Prostate gland (tissue), 2 donors: ENCODE results near the gene RABGGTA. TPM values are rescaled to one million over a fixed set of nuclear protein-coding genes. Genes with fewer than 3 reads are reported as not detected.

Experiments used
- DNase-seq: peaks from one replicate; pipeline ENCODE4 v3.0.0-alpha.2; 2019; ENCODE audit warnings: low spot score
- H3K27ac ChIP-seq, 2 donors: fragments of 200-600 bp; sonication (generic); 2 replicates each; pipeline ENCODE4 v1.5.1; 2017 to 2019
- H3K27me3 ChIP-seq: fragments of 200-600 bp; sonication (generic); replicated peaks from 2 replicates; pipeline ENCODE4 v1.5.1; 2019; ENCODE audit not compliant: insufficient read depth
- H3K36me3 ChIP-seq, 2 donors: fragments of 200-600 bp; sonication (generic); 1 replicate in 1 of 2; 2 replicates in 1 of 2; pipeline versions ENCODE4 v1.5.1 to v1.8.1; 2017 to 2019
- H3K4me1 ChIP-seq: fragments of 200-600 bp; sonication (generic); replicated peaks from 2 replicates; pipeline ENCODE4 v1.5.1; 2019
- H3K4me3 ChIP-seq, 2 donors: fragments of 200-600 bp; sonication (generic); 2 replicates each; pipeline ENCODE4 v1.5.1; 2017 to 2019
- H3K9me3 ChIP-seq: fragments of 200-600 bp; sonication (generic); 2 replicates; pipeline ENCODE4 v1.5.1; 2017
- CTCF ChIP-seq, 4 experiments: fragments of 200-600 bp in 2 of 4; fragments of 450-650 bp in 2 of 4; sonication (generic) in 2 of 4; IDR thresholded peaks; 1 replicate in 3 of 4; 2 replicates in 1 of 4; pipeline ENCODE4 v1.5.1; 2016 to 2019; ENCODE audit warnings: antibody characterized with exemption in 4 of 4, mild to moderate bottlenecking in 2 of 4, moderate library complexity in 2 of 4
- POLR2A ChIP-seq: fragments of 450-650 bp; IDR thresholded peaks from one replicate; pipeline ENCODE4 v1.6.1; 2016; ENCODE audit warnings: antibody characterized with exemption, mild to moderate bottlenecking
- POLR2AphosphoS5 ChIP-seq: sonication (generic); formaldehyde crosslinking; IDR thresholded peaks from one replicate; pipeline ENCODE4 v1.6.1; 2017; ENCODE audit warnings: antibody characterized with exemption
- WGBS: methylation state at CpG from one replicate; pipeline ENCODE4 v1.1.5; 2018; 5-methylcytosine and 5-hydroxymethylcytosine counted together
- intact Hi-C: fragments of 100-400 bp; cut with DNase I; formaldehyde crosslinking; loops from one replicate; pipeline ENCODE4 v1.14.2; 2022
- total RNA-seq, 2 donors: library from RNA; depleted of rRNA; stranded (reverse); fragments of >200 nt; gene quantifications; one replicate each; pipeline ENCODE4 v1.1.0, GENCODE V29; 2016

The RABGGTA gene
- total RNA-seq, 2 donors from 2014 or later = 45.5 to 63.5 TPM

DNA sequence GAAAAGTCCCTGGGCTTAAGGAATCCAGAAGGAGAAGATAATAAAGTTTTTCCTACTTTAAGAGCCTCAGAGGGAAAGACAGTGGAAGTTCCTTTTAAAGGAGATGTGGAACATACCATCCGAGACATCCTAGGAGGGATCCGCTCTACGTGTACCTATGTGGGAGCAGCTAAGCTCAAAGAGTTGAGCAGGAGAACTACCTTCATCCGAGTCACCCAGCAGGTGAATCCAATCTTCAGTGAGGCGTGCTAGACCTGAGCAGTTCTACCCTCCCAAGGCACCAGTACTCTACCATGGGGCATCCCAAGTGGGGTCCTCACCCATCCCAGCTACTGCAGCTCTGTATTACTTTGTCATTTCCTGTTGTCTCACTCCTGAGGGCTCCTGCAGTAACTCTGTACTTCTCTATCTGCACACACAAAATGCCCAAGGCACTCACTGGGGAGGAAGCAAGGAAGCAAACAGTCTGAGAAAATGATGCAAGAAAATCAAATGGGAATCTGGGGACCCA, 32.8 kb downstream of the RABGGTA start:
- Histone ChIP-seq H3K27ac (no peak overlapping the region), H3K9me3 (no peaks in the 10 kb centered on the region), H3K4me1 (peaks cover 22% of the 10 kb centered on the region), H3K4me3 (no peak overlapping the region), H3K36me3 (peaks cover 3 to 6% of the 10 kb centered on the region in 2 donors), H3K27me3 (no peaks in the 10 kb centered on the region)
- no peak for DNase-seq
- WGBS = 90% methylated on average over 5 of the region's 5 CpGs
- TF ChIP-seq POLR2A (no peak), CTCF (IDR thresholded peaks at IDR 0.05) (no peak), POLR2AphosphoS5 (no peak)
- intact Hi-C loops = no loop called here

GRCh38 chr14:24238123-24238522, 33.3 kb downstream of the RABGGTA start:
- intact Hi-C loops = no loop called here
- WGBS = 74% methylated on average over 5 of the region's 5 CpGs
- Histone ChIP-seq H3K36me3 (peaks cover 3 to 6% of the 10 kb centered on the region in 2 donors), H3K27ac (no peak overlapping the region), H3K4me1 (peaks cover 26% of the 10 kb centered on the region), H3K4me3 (no peak overlapping the region), H3K27me3 (no peaks in the 10 kb centered on the region), H3K9me3 (no peaks in the 10 kb centered on the region)
- no peak for TF ChIP-seq POLR2AphosphoS5
- no peak for TF ChIP-seq POLR2A
- no peak for TF ChIP-seq CTCF (IDR thresholded peaks at IDR 0.05)
- DNase-seq = no peak

- H3K36me3 ChIP-seq = peaks cover 3 to 6% of the 10 kb centered on the region in 2 donors
- no peaks in the 10 kb centered on the region for H3K9me3 ChIP-seq
- intact Hi-C loops = no loop called here
- no peak for DNase-seq
- TF ChIP-seq POLR2AphosphoS5 (no peak), POLR2A (no peak), CTCF (IDR thresholded peaks at IDR 0.05) (no peak)
- WGBS = 84% methylated on average over 2 of the region's 2 CpGs
- no peaks in the 10 kb centered on the region for H3K27me3 ChIP-seq
- H3K4me3 ChIP-seq = no peak overlapping the region
- peaks cover 27% of the 10 kb centered on the region for H3K4me1 ChIP-seq
- H3K27ac ChIP-seq = no peak overlapping the region
These were observed 33.9 kb downstream of the RABGGTA start for GRCh38 chr14:24237463-24237955.

DNA sequence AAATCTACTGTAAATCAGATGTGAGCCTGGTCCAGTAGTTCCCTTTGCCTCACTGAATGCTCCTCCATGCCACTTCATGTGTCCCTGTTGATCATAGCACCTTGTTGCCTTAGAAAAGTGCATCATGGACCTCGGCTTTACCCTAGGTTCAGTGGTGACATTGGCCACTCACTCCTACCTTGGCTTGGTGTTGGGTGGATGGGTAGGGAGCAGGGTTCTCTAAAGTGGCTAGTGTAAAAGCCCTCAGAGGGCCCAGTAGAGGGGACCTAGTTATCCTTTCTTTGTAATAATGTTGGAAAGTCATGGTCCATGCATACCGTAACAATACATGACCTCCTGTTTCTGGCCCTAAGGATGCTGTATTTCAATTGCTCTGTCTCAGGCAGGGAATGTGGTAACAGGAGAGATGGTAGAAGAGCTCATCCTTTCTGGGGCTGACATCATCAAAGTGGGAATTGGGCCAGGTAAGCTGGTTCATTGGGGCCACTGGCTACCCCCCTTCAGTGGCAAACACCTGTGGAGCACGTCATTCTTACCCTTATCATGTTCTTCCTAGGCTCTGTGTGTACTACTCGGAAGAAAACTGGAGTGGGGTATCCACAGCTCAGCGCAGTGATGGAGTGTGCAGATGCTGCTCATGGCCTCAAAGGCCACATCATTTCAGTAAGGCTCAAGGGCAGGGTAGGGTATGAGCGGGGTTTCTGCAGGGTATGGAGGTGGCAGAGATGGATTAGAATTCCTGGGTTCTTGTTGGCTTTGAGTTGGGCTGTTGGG, 34.5 kb downstream of the RABGGTA start:
- Histone ChIP-seq H3K4me1 (peaks cover 27% of the 10 kb centered on the region), H3K27ac (no peak overlapping the region), H3K27me3 (no peaks in the 10 kb centered on the region), H3K4me3 (no peak overlapping the region), H3K9me3 (no peaks in the 10 kb centered on the region), H3K36me3 (peaks cover 3 to 6% of the 10 kb centered on the region in 2 donors)
- DNase-seq = no peak
- intact Hi-C loops = no loop called here
- TF ChIP-seq CTCF (IDR thresholded peaks at IDR 0.05) (no peak), POLR2A (no peak), POLR2AphosphoS5 (no peak)
- 93% methylated on average over 6 of the region's 6 CpGs for WGBS
